HG03457 (cell line): Measurements from ENCODE around the gene RAD51B.
"Not testable (repeated sequence)": the region's sequence is repeated elsewhere in the genome, so short reads cannot be mapped to it uniquely, and the experiment has no call there.

Experiments used
- ATAC-seq: cut with Tn5 transposase; IDR thresholded peaks from one replicate; pipeline ENCODE4 v1.9.1; 2021; ENCODE audit warnings: moderate number of reproducible peaks; ENCODE audit not compliant: unreplicated experiment

RAD51B gene

GRCh38 chr14:68412505-68413465 lies 593.2 kb downstream of the RAD51B start:
- ATAC-seq = no peak

- ATAC-seq = no peak
Measured at GRCh38 chr14:68413509-68413908, 593.9 kb downstream of the RAD51B start.

- ATAC-seq = no peak
Measured at GRCh38 chr14:68414121-68414520, 594.5 kb downstream of the RAD51B start.

- ATAC-seq = no peak
Measured at GRCh38 chr14:68416171-68416570, 596.6 kb downstream of the RAD51B start.

- no peak for ATAC-seq
Measured at GRCh38 chr14:68417009-68417650, 597.6 kb downstream of the RAD51B start.

- ATAC-seq = no peak
Measured at GRCh38 chr14:68418174-68419118, 598.9 kb downstream of the RAD51B start.

GRCh38 chr14:68420350-68420749 lies 600.8 kb downstream of the RAD51B start:
- ATAC-seq = no peak

GRCh38 chr14:68421116-68421515 lies 601.5 kb downstream of the RAD51B start:
- no peak for ATAC-seq

- ATAC-seq = no peak
Measured at GRCh38 chr14:68423686-68424085, 604.1 kb downstream of the RAD51B start.

GRCh38 chr14:68424443-68425172 lies 605.0 kb downstream of the RAD51B start:
- no peak for ATAC-seq

- no peak for ATAC-seq
Measured at GRCh38 chr14:68426661-68427549, 607.3 kb downstream of the RAD51B start.

GRCh38 chr14:68427550-68427890 lies 607.9 kb downstream of the RAD51B start:
- ATAC-seq = no peak

GRCh38 chr14:68428900-68429299 lies 609.3 kb downstream of the RAD51B start:
- ATAC-seq = not testable (repeated sequence)

GRCh38 chr14:68434173-68434572 lies 614.6 kb downstream of the RAD51B start:
- not testable (repeated sequence) for ATAC-seq

GRCh38 chr14:68435631-68436030 lies 616.1 kb downstream of the RAD51B start:
- not testable (repeated sequence) for ATAC-seq

GRCh38 chr14:68439676-68440075 lies 620.1 kb downstream of the RAD51B start:
- ATAC-seq = no peak

- ATAC-seq = no peak
Measured at GRCh38 chr14:68440820-68441219, 621.2 kb downstream of the RAD51B start.

- ATAC-seq = no peak
Measured at GRCh38 chr14:68441542-68441941, 622.0 kb downstream of the RAD51B start.

- ATAC-seq = no peak
Measured at GRCh38 chr14:68442828-68443629, 623.5 kb downstream of the RAD51B start.
